Measurements from ENCODE around the gene MTCH1. TPM values are rescaled to one million over a fixed set of nuclear protein-coding genes. Genes with fewer than 3 reads are reported as not detected.
A peak's percentile ranks its signal among the peaks of the same experiment; 100 is the strongest.

MTCH1 gene
- total RNA-seq, 1 donor from 2014 or later = 133 TPM

DNA sequence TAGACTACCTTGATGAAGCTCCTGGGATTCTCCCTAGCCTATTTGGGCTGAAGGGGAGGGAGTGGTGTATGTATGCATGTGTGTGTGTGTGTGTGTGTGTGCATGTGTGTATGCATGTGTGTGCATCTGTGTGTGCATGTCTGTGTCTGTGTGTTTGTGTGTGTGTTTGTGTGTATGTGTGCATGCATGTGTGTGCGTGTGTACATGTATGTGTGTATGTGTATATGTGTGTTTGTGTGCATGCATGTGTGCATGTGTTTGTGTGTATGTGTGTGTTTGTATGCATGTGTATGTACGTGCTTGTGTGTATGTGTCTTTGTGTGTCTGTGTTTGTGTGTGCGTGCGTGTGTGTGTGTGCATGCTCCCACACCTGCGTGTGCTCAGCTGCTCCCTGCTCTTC, 34.8 kb upstream of the MTCH1 start:
- Mint-ChIP-seq H3K27ac (peak overlapping the region; percentile 24), H3K9me3 (no peaks in the 10 kb centered on the region), H3K27me3 (no peaks in the 10 kb centered on the region), H3K36me3 (ENCODE audit: low read depth) (peaks cover 92% of the 10 kb centered on the region), H3K4me3 (no peak overlapping the region), H3K4me1 (peaks cover 38% of the 10 kb centered on the region)
- DNase-seq (no peak), ATAC-seq (ENCODE audit: low read depth) (no peak)
- ChIA-PET CTCF (interaction anchor here (0.6 to 10.6 kb wide), 7 partner anchors 13 to 189 kb away, joined by 3 to 185 read pairs (median 40); partner anchors contain the start of gene PIM1), POLR2A (interaction anchor here (0.6 to 24.7 kb wide), 9 partner anchors 11 to 190 kb away, joined by 3 to 519 read pairs (median 5); partner anchors contain the start of genes FGD2 and PIM1)
- intact Hi-C loops (cut with micrococcal nuclease) = no loop called here
- TF ChIP-seq, protein P1, sequence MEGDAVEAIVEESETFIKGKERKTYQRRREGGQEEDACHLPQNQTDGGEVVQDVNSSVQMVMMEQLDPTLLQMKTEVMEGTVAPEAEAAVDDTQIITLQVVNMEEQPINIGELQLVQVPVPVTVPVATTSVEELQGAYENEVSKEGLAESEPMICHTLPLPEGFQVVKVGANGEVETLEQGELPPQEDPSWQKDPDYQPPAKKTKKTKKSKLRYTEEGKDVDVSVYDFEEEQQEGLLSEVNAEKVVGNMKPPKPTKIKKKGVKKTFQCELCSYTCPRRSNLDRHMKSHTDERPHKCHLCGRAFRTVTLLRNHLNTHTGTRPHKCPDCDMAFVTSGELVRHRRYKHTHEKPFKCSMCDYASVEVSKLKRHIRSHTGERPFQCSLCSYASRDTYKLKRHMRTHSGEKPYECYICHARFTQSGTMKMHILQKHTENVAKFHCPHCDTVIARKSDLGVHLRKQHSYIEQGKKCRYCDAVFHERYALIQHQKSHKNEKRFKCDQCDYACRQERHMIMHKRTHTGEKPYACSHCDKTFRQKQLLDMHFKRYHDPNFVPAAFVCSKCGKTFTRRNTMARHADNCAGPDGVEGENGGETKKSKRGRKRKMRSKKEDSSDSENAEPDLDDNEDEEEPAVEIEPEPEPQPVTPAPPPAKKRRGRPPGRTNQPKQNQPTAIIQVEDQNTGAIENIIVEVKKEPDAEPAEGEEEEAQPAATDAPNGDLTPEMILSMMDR (IDR thresholded peaks at IDR 0.05) = no peak

DNA sequence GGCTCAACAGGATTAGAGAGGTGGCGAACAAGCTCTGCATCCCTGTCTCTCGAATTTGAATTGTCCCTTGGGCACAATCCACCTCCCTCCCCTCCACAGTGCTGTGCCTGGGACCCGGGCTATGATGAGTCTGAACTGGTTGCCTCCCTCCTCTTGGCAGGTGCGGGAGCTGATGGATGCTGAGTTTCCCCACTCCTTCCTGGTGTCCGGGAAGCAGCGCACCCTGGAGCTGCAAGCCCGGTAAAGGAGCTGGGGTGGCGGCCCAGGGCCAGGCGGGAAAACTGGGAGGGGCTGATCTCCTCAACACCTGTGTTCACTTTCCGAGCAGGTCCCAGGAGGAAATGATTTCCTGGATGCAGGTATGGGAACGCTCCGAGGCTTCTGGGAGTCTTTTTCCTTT, 34.4 kb upstream of the MTCH1 start:
- Mint-ChIP-seq H3K27ac (no peak overlapping the region), H3K27me3 (no peaks in the 10 kb centered on the region), H3K36me3 (ENCODE audit: low read depth) (peaks cover 92% of the 10 kb centered on the region), H3K9me3 (no peaks in the 10 kb centered on the region), H3K4me1 (peaks cover 38% of the 10 kb centered on the region), H3K4me3 (no peak overlapping the region)
- ATAC-seq (ENCODE audit: low read depth) = no peak
- ChIA-PET POLR2A (interaction anchor here (0.6 to 24.7 kb wide), 11 partner anchors 9 to 262 kb away, joined by 3 to 519 read pairs (median 5); partner anchors contain the start of genes FGD2 and PIM1), CTCF (interaction anchor here (0.6 to 10.6 kb wide), 6 partner anchors 31 to 255 kb away, joined by 3 to 185 read pairs (median 76); partner anchors contain the start of gene PIM1)
- no peak for DNase-seq
- intact Hi-C loops (cut with micrococcal nuclease) = no loop called here
- TF ChIP-seq, protein P1 (IDR thresholded peaks at IDR 0.05) = no peak

DNA sequence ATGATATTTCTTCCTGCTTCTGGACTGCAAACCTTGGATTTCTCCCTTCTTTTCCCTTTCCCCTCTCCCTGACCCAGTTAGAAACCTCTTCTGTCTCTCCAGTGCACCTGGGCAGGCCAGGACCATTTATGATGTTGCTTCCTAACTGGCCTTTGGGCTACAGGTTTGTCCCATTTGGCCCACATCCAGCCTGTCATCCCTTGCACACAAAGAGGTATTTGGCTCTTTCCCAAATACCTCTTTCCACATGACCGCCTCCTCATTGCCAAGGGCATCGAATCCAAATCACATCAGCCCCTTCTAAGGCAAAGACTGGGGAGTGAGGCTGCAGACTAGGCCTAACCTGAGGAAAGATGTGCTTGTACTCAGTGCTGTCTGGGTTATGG, 33.1 kb upstream of the MTCH1 start:
- H3K27ac Mint-ChIP-seq = peak overlapping the region; percentile 73
- no peak for ATAC-seq (ENCODE audit: low read depth)
- intact Hi-C loops (cut with micrococcal nuclease) = no loop called here
- H3K4me3 Mint-ChIP-seq = no peak overlapping the region
- CTCF ChIA-PET = interaction anchor here (0.7 to 10.6 kb wide), 22 partner anchors 10 to 258 kb away, joined by 3 to 185 read pairs (median 9); partner anchors contain the start of genes C6orf89, FGD2, MTCH1 and PIM1
- H3K9me3 Mint-ChIP-seq = no peaks in the 10 kb centered on the region
- POLR2A ChIA-PET = interaction anchor here (0.5 to 24.7 kb wide), 11 partner anchors 9 to 252 kb away, joined by 3 to 519 read pairs (median 6); partner anchors contain the start of genes FGD2, PIM1 and PPIL1
- peaks cover 31% of the 10 kb centered on the region for H3K4me1 Mint-ChIP-seq
- no peak for DNase-seq
- TF ChIP-seq, protein P1 (IDR thresholded peaks at IDR 0.05) = no peak
- H3K36me3 Mint-ChIP-seq (ENCODE audit: low read depth) = peaks cover 92% of the 10 kb centered on the region
- no peaks in the 10 kb centered on the region for H3K27me3 Mint-ChIP-seq

DNA sequence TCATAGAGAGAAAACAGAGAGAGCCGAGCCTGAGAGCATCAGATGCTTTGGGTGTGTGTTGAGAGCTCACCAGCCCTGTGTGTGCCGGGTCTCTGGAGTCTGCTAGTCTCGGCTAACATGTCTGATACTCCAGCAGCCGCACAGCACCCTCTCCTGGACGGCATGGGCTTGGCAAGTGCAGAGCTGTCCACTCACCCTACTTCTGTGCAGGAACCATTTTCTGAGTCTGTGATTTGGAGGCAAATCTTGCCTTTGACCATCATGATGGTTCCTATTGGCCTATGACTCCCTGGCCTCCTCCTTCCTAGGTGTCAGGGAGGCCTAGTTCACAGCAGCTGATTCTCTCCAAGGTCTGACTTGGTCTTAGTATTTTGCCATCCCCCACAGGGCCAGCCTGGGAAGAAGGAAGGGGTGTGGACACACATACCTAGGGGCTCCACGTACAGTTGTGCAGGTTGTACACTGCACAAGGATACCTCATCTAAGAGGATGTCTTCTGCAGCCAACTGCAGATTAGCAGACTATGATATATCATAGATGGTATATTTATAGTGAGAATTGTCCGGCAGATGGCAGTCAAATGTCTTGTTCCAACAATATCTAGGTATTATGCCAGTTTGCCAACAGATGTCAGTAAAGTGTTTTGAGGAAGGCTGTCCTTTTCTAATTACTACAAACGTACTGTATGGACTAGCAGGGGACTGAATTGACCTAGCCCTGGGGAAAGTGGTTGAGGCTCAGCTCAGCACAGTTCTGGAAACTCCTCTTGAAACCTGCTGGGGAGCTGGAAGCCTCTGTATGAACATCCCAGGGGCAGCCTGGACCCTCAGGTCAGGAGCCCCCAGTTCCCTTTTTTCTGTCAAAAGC, 32.4 kb upstream of the MTCH1 start:
- H3K4me3 Mint-ChIP-seq = no peak overlapping the region
- no peaks in the 10 kb centered on the region for H3K27me3 Mint-ChIP-seq
- intact Hi-C loops (cut with micrococcal nuclease) = loop anchor here (1.0 kb wide), 8 partner anchors 11 to 252 kb away; partner anchors contain the start of gene C6orf89
- H3K4me1 Mint-ChIP-seq = peaks cover 31% of the 10 kb centered on the region
- DNase-seq (peak; percentile 72), ATAC-seq (ENCODE audit: low read depth) (peak; percentile 95)
- peaks cover 92% of the 10 kb centered on the region for H3K36me3 Mint-ChIP-seq (ENCODE audit: low read depth)
- ChIA-PET CTCF (interaction anchor here (0.7 to 10.6 kb wide), 46 partner anchors 9 to 403 kb away, joined by 3 to 185 read pairs (median 5); partner anchors contain the start of genes C6orf89, FGD2, MTCH1 and PI16), POLR2A (interaction anchor here (0.5 to 24.7 kb wide), 20 partner anchors 11 to 259 kb away, joined by 3 to 519 read pairs (median 9); partner anchors contain the start of genes C6orf89, FGD2, MTCH1 and PIM1)
- H3K9me3 Mint-ChIP-seq = no peaks in the 10 kb centered on the region
- TF ChIP-seq, protein P1 (IDR thresholded peaks at IDR 0.05) = peak; percentile 83
- H3K27ac Mint-ChIP-seq = peak overlapping the region; percentile 73

Measured in activated B cell treated with CpG ODN at 0.5 μM for 24 hours (primary cell).